ENCODE measurements around the gene DEPDC7. TPM values are rescaled to one million over a fixed set of nuclear protein-coding genes. Genes with fewer than 3 reads are reported as not detected.

Gene DEPDC7
- total and polyA plus RNA-seq, 9 donors: 0.69 to 3.2 (median 1.9) TPM

- no peak overlapping the region for H3K4me3 ChIP-seq
- H3K36me3 ChIP-seq: no peaks in the 10 kb centered on the region
- no peak overlapping the region for H3K27ac ChIP-seq
- no peak for DNase-seq
- no peaks in the 10 kb centered on the region for H3K4me1 ChIP-seq (ENCODE audit: insufficient read depth)
- H3K9me3 ChIP-seq: no peaks in the 10 kb centered on the region
- no peak for TF ChIP-seq CTCF (IDR thresholded peaks at IDR 0.05)
- TF ChIP-seq EP300 (IDR thresholded peaks at IDR 0.05): no peak
- no peak for TF ChIP-seq POLR2A (IDR thresholded peaks at IDR 0.05)
- H3K27me3 ChIP-seq: no peaks in the 10 kb centered on the region
- WGBS, 3 donors: 88 to 100% (median 98%) methylated on average over 1 of the region's 1 CpG
- intact Hi-C loops (cut with DNase I): no loop called here
Measured at GRCh38 chr11:33021937-33022336, 6.3 kb downstream of the DEPDC7 start.

GRCh38 chr11:33025339-33025722, 9.7 kb downstream of the DEPDC7 start:
- TF ChIP-seq CTCF (IDR thresholded peaks at IDR 0.05): no peak
- Histone ChIP-seq H3K4me1 (ENCODE audit: insufficient read depth) (no peaks in the 10 kb centered on the region), H3K27me3 (no peaks in the 10 kb centered on the region), H3K9me3 (no peaks in the 10 kb centered on the region), H3K36me3 (no peaks in the 10 kb centered on the region), H3K4me3 (no peak overlapping the region), H3K27ac (no peak overlapping the region)
- no peak for DNase-seq
- WGBS, 3 donors: 87 to 94% (median 91%) methylated on average over 3 of the region's 3 CpGs
- intact Hi-C loops (cut with DNase I): no loop called here

- WGBS, 3 donors: 81 to 86% (median 83%) methylated on average over 2 of the region's 2 CpGs
Measured at GRCh38 chr11:33027233-33027632, 11.6 kb downstream of the DEPDC7 start.

GRCh38 chr11:33027846-33028536, 12.3 kb downstream of the DEPDC7 start:
- H3K27ac ChIP-seq: no peak overlapping the region
- no peak for DNase-seq
- H3K27me3 ChIP-seq: no peaks in the 10 kb centered on the region
- no peaks in the 10 kb centered on the region for H3K9me3 ChIP-seq
- TF ChIP-seq EP300 (IDR thresholded peaks at IDR 0.05) (no peak), POLR2A (IDR thresholded peaks at IDR 0.05) (no peak), CTCF (IDR thresholded peaks at IDR 0.05) (no peak)
- WGBS, 3 donors: 24 to 59% (median 43%) methylated on average over 4 of the region's 4 CpGs
- intact Hi-C loops (cut with DNase I): no loop called here
- no peak overlapping the region for H3K4me3 ChIP-seq
- no peaks in the 10 kb centered on the region for H3K36me3 ChIP-seq
- H3K4me1 ChIP-seq (ENCODE audit: insufficient read depth): no peaks in the 10 kb centered on the region

More at GRCh38 chr11:33027233-33027632, 11.6 kb downstream of the DEPDC7 start:
- Histone ChIP-seq H3K9me3 (no peaks in the 10 kb centered on the region), H3K4me1 (ENCODE audit: insufficient read depth) (no peaks in the 10 kb centered on the region), H3K27ac (no peak overlapping the region), H3K4me3 (no peak overlapping the region), H3K36me3 (no peaks in the 10 kb centered on the region), H3K27me3 (no peaks in the 10 kb centered on the region)
- intact Hi-C loops (cut with DNase I): no loop called here
- TF ChIP-seq EP300 (IDR thresholded peaks at IDR 0.05): no peak
- TF ChIP-seq CTCF (IDR thresholded peaks at IDR 0.05): no peak
- TF ChIP-seq POLR2A (IDR thresholded peaks at IDR 0.05): no peak
- no peak for DNase-seq
